Ramos (cell line): ENCODE measurements around the gene LSMEM2.

Experiments used
- in situ Hi-C: fragments of 300-500 bp; cut with MboI; formaldehyde crosslinking; loops from one replicate; pipeline ENCODE4 v1.14.3; 2022; ENCODE audit warnings: low sequenced_read_pairs; ENCODE audit not compliant: unreplicated experiment

The LSMEM2 gene

DNA sequence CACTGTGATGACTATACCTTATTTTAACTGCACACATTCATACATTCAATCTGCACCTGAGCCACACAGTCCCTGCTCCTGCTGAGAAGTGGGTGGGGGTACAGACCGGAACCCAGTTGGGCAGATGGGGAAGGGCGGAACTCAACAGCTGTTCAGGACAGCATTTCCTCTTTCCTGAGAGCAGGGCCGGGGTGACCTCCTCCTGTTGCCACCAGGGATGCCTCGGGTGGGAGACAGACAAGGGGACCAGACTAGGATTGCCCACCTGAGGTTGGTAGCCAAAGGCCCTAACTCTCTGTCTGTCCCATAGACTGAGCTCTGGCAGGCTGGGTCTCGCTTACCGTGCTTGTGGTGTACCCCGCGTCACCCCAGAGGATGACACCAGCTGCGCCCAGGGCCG, 39.7 kb downstream of the LSMEM2 start:
- in situ Hi-C loops: no loop called here

DNA sequence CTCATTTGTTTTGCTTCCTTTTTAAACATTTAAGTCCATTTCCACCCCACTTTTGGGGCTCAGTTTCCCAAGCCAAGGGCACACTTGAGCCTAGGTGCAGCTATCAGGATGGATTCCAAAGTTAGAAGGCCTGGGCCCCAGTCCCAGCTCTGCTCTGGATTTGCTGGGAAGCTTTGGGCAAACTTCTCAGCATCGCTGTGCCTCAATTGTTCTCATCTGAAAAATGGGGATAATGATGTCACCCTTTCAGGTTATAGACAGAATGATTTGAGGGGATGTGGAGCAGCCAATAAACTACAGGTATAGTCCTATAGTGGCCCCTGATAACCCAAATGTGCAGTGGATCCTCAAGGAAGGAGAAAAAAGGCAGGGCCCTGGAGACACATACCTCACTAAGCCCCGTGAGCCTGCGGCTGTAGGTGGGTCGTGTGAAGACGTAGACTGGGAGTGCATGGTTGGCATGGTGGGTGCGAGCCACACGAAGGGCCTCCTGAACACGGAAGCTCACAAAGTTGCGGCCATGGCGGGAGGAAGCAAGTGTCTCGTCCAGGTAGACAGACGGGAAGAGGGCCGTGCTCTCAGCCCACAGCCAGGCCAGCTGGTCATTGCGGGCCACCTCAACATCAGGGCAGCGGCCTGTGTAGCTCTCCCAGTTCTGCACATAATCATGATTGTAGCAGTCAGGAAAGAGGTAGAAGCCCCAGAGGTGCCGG, 40.5 kb downstream of the LSMEM2 start:
- in situ Hi-C loops: no loop called here

DNA sequence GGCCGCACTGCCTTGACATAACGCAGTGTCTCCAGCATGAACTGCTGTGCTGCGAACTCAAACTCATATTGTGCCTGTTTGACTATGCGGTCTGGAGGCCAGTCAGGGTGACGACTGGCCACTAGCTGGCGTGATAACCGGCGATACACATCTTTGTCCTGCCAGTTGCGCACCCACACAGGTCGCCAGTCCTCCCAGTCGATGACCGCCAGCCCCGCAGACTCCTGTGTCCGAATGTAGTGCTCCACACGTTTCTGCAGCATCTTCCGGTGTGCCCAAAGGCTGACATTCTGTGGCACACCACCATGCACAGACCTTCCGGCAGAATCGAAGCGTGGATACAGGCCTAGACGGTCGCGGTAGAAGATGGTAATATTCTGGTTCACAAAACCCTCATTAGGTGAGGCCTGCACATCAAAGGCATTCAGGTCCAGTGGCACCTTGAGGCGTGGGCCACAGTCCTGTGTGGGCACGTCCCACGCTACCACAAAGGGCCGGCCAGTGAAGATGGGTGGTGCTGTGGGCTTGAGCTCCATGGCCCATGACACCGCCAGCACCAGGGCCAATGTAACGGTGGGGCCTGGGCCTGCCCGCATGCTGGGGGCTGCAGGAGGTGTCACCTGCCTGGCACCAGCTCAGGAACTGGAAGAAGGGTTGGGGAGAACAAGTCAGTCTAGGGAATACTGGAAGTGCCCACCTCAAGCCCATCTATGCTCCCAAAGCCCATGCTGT, 41.2 kb downstream of the LSMEM2 start:
- in situ Hi-C loops: no loop called here

DNA sequence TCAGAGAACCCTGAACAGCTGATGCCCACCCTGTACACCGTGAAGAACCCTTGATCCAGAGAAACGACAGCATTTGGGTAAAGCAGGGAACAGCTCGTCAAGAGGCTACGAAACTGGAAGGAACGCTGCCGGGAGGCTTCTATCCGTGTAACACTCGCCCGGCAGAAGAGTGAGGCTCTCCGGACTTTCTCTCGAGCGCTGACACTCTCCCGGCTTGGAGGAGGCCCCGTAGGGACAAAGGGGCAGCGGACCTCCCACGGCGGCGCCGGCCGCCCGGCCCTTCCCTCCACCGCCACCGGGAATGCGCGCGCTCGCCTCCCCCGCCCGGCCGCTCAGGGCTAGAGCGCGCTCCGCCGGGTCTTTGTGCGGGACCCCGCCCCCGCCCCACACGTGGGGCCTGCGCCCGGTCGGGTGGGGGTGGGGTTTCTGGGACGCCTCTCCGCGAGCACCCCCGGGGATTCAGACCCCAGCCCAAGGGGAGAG, 42.0 kb downstream of the LSMEM2 start:
- in situ Hi-C loops: no loop called here

DNA sequence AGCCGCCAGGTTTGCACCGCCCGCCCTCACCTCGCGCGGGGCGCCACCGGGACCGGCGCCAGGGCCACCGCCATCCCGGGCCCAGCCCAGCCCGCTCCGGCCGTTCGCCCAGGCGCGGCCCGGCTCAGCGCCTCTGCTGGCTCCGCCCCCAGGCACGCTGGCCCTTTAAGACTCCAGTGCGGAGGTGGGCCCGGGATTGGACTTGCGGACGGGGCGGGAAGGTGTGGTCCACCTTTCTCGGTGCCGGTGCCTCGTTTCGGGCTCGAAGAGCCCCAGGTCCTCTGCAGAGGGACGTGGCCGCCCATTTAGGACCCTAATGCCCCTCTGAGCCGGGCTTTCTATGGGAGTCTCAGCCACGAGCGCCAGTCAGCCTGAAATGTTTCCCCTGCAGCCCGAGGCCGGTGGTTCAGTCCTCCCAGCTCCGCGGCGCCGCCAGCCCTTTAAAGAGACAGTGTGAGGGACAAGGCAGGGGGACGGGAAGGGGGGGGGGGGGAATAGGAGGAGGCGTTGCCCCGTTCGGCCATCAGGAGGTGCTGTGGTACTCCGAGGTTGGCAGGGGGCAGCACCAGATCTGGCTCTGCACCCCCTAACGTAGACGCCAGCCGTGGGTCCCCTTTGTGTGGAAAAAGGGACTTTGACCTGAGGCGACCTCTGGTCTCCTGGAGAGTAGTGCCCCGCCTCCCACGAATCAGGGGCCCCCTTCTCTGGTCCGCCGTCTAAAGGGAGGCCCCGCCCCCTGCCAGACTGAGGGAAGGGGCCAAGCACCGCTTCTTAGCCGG, 42.6 kb downstream of the LSMEM2 start:
- in situ Hi-C loops: no loop called here

DNA sequence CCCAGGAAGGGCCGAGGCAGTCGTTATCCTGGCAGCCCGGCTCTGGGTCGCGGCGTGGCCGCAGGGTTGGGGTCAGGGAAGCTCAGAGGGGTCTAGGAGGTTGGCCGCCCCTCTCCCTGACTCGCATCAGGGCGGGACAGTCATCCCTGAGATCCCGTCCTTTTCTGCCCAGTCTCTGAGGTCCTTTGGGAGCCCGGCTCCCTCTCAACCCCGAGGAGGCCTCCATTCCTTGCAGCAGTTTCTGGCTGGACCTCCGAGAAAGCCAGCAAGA, 43.2 kb downstream of the LSMEM2 start:
- in situ Hi-C loops: no loop called here

DNA sequence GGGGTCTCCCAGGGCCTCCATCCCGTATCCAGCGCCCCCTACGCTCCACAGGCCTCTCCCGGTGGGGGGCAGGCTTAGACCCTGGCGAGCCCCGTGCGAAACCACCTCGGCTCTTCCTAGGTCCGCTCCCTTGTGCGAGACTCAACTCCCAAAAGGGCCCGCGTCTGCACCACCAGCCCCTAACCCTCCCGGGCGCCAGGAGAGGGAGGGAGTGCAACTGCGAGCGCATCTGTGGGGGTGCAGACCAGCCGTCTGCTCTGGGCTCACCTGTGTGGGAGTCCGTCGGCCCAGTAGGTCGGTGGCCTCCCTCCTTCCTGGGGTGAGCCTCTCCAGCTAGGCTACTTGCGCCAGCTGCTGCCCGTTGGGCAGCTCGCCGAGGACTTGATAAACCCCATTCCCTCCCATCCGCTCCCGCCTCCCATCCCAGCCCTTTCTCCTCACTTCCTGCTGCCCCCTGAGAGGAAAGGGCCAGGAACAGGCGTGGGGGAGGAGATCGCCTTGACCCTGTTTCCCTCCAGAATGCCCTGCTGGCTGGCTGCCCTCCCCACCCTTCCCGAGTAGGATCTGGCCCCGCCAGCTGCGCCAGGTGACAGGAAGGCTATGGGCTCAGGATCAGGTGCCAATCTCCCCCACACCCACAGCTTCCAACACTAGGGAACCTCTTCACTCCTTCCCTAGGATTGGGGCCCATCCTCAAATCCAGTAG, 43.7 kb downstream of the LSMEM2 start, which contains the start of gene HYAL2:
TSS of gene HYAL2 (minus strand) at position 360 of the 706 bp plus-strand sequence. CDS start 2,256 bp downstream, outside the sequence.
- in situ Hi-C loops: no loop called here

DNA sequence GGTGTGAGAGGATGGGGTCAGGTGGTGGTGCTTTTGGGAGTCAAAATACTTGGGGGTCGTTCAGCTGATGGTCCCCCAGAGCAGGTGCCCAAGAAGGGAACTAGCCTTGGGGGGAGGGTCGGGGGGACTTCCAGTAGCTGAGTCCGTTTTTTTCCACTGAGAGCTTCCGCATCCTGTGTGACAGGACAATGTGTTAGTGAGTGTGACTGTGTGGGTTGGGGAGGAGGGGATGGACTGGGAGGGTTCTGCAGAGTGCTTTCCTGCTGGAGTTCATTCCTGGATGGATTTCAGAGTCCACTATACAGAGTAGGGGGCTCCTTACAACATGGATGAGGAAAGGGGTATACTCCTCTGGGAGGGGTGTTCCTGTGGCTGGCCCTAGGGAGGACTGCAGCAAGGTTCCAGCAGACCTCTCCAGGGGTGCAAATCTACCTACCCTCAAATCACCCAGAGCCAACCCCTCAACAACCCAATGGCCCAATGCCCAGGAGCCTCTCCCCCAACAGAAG, 44.3 kb downstream of the LSMEM2 start:
- in situ Hi-C loops: no loop called here

DNA sequence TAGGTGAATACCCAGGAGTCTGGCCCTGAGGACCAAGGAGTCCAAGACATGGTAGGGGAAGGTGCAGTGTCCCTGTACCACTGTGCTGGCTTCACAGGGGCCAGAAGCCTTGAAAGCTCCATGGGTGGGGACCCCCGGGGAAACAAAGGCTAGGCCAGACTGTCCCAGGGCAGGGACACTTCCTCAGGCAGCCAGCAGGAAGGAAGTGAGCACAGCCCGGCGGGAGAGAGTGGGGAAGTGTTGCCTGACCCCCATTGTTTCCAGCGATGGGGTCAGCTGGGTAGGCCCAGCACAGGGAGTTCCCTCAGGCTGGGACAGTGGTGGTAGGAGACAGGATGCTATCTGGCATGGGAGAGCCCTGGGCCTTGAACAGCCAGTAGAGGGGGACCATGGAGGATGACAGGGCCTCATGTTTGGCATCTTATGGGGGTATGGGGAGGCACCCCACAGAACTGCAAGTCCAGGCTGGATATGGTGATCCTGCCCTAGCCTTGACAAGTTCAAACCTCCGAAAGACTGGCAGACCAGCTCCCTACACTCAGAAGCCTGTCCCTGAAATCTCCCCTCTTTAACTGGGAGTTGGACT, 44.8 kb downstream of the LSMEM2 start:
- in situ Hi-C loops: no loop called here

DNA sequence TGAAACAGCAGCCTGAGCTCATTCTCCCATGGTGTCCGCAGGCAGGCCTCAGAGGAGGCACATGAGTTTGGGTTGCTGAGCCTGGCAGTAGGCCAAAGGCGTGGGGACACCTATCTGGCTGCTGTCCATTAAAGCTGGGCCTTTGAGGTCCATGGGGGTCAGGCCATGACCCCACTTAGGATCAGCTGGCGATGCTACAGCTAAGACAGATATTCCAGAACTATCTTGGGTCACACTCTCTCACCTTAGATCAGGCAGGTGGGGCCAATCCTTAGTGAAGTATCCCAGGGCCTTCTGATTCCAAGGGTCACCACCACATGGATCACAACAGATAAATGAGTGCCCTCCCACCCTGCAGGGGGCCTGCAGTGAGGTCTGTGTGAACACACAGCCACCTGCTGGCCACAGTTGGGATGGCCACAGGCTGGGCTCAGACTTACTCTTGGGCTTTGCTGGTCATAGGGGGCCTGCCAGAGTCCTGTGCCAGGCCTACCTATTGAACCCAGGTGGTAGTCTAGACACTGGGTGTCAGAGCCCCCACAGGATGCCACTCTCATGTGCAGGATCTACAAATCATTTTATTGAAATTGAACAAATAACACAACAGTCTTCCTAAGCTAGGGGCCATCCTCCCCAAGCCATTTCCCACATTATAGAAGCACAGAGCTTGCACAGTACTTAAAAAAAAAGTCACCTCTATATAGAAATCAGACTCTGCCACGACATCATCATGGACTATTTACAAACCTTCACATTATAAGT, 45.6 kb downstream of the LSMEM2 start:
- in situ Hi-C loops: no loop called here

DNA sequence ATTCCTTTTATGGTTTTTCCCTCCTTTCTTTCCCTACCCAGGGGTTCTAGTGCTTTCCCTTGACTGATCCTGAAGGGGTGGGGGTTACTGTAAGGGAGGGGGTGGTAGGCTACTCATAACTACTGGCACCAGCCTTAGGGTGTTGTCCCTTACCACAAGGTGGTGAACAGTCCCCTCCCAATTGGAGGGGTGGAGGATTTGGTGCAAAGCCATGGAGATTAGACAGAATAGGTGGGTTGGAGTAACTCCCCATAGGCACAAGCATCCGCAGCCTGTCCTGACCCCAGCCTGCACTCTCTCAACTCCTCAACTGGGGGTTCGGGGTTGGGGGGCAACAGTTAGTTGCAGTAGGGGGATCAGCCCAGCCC, 46.2 kb downstream of the LSMEM2 start:
- in situ Hi-C loops: no loop called here

DNA sequence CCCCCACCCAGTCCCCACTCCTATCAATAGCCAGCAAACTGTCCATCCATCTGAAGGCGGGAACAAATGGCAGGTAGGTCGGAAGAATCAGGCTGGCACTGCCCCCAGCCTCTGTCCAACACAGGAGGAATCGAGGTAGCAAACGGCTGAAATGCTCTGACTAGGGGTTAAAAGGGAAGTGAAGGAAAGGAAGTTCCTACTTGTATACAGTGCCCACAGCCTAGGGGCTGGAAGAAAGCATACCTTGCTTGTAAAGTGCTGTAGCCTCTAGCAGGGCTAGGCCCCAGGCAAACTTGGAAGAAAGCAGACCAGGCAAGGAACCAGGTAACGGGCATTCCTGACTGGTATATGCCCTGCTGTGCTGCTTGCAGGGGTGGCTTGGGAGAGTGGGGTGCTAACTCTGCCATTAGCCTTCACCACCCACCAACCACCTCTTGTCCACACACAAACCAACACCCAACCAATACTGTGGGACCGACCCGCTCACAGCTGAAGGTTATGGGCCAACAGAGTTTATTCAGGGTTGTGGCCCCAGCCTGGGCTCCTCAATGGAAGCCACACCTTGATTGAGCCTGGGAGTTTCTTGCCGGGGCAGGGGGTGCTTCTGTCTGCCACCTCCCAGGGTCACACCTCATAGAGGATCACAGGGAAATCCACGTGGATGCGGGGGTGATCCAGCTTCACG, 46.8 kb downstream of the LSMEM2 start:
- in situ Hi-C loops: no loop called here

DNA sequence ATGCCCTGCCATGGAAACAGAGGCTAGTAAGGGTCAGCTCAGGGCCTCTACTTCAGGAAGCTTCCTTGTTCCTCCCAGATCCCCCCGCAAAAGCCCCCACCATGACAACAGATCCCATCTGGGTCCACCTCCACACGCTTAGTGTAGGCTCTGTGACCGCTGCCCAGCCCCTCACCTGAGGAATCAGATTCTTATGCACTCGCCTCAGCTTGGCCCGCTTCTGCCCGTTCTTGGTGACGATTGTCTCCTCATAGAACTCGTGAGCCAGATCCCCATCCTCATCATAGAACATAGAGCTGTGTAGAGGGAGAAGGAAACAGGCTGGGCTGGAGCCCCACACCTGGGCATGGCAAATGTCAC, 47.3 kb downstream of the LSMEM2 start:
- in situ Hi-C loops: no loop called here

DNA sequence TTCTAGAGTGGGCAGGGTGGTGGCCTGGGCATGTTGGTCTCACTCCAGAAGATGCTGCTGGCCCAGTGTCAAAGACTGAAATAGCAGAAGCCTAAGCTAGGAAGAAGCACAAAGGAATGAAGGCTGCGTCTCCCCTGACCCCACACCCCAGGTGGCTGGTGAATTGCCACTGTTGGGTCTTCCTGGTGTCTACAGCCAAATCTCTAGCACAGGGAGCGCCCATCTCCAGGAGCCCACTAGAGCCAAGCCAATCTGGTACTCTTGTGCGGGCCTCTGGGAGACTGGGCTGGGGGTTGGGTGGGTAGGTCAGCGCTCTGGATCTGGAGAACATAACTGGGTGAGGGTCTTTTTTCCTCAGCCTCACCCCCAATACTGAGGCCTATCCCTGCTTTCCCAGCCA, 48.2 kb downstream of the LSMEM2 start:
- in situ Hi-C loops: no loop called here

DNA sequence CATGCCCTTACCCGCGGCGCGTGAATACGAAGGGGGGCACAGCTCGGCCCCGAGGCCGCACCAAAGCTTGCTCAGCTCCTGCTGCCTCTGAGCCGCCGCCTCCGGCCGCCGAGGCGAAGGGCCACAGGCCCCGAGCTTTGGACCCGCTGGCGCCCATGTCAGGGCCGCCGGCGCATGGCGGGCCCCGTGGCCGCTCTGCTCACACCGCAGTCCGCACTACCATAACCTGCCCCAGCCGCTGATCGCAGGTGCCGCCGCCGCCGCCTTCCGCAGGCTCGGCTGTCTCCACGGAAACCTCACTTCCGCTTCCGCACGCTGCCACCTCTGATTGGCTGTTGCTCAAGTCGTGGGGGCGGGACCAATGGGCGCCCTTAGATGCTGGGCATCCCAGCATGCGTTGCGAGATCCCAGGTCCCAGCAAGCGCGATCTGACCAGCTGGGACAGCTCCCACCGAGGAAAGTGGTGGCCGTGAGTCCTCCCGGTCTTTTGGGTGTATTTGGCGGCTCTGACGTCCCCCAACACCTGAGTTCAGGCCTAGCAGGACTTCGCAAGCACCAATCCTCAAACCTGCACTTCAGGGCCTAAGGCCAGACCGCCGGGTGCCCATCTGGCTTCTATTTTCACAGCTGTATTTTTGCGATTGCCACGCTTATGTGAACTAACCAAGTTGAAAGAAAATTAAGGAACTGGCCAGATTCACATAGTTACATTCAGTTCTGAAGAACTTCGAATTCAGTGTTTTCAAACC, 49.2 kb downstream of the LSMEM2 start, which contains the start of gene TUSC2:
TSS of gene TUSC2 (minus strand) at position 281 of the 749 bp plus-strand sequence. CDS start at position 157, 124 bp downstream.
- in situ Hi-C loops: no loop called here

DNA sequence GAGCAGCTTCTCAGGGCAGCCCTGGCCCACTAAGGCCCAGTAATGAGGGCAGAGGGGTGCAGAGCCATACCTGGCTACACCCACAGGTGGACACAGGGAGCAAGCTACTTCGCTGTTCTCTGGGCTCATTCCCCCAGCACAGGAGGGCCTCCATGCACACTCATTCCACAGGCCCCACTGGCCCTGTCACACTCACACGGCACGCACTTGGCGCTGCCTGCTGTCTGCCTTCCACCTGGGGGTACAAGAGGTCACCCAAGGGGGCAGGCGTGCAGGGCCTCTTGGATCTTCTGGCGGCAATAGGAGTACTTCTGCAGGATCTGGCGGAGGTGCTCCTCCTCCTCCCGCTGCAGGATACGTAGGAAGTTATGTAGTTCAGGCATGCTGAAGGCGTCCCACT, 51.4 kb downstream of the LSMEM2 start:
- in situ Hi-C loops: no loop called here

DNA sequence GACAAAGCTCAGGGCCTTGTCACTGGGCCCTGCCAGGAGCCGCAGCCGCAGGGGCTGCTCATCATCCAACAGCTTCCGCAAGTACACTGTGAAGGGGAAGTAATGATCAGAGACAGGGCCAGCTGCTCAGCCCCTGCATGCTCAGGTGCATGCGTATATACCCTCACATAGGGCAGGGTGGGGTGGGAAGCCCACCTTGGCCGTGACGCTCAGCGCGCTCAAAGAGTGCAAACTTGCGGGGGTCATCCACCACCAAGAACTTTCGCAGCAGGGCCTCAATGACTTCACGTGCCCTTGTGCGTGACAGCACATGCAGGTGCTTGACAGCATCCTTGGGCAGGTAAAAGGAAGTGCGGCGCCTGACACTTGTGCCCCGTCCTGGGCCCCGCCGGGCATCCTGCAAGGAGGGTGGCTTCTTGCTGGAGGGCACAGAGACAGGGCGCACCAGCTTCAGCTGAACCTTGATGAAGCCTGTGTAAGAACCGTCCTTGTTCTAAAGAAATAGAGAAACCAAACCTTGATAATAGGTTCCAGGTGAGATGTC, 52.5 kb downstream of the LSMEM2 start:
- in situ Hi-C loops: no loop called here
